K562 (cell line): Measurements from ENCODE around the gene FOXM1. TPM values are rescaled to one million over a fixed set of nuclear protein-coding genes. Genes with fewer than 3 reads are reported as not detected.

ENCODE experiments used
- ATAC-seq: fragments of 200-7000 bp; cut with Tn5 transposase; 3 replicates; pipeline ENCODE4 v1.9.1; 2020; ENCODE audit warnings: moderate library complexity
- BruUV-seq: library from RNA; stranded (reverse); fragments of 400-500 nt; replicated peaks from 2 replicates; lab custom pipeline; 2021; lab: Mats Ljungman, UMichigan
- CTCF ChIA-PET: fragments of 300-600 bp; formaldehyde crosslinking; extraction: SDS; loops from one replicate; lab custom pipeline; 2021; ENCODE audit warnings: low intra/inter-chr PET ratio; lab: Yijun Ruan, JAX
- POLR2A ChIA-PET: fragments of 300-600, 350-650 bp; sonication (Branson Sonifier 250); formaldehyde crosslinking; extraction: SDS; loops from one replicate; lab custom pipeline; 2021; ENCODE audit warnings: antibody characterized with exemption, inconsistent platforms; lab: Yijun Ruan, JAX
- DNase-seq, 4 experiments: peaks; one replicate each; pipeline versions ENCODE4 v3.0.0 to v3.0.0-alpha.2; 2011 to 2018; ENCODE audit warnings: low spot score in 3 of 4, mixed read lengths in 3 of 4; ENCODE audit errors: extremely low read depth in 1 of 4
- FAIRE-seq: peaks from 2 replicates; lab custom pipeline; 2011; peaks lifted over from hg19 to GRCh38; lab: Jason Lieb, UNC
- H2AFZ ChIP-seq: 2 replicates; pipeline ENCODE4 v1.6.0; 2011; ENCODE audit warnings: low read depth, low read length, control low read depth, inconsistent platforms
- H3K27ac ChIP-seq: fragments of 200-600 bp; 3 replicates; pipeline ENCODE4 v1.8.0; 2011; ENCODE audit warnings: low read depth, mild to moderate bottlenecking, control low read depth, inconsistent platforms, low read length, moderate library complexity, mixed read lengths; ENCODE audit errors: extremely low read depth
- H3K27me3 ChIP-seq, 2 experiments: fragments of 300-600 bp in 1 of 2; 2 replicates in 1 of 2; 3 replicates in 1 of 2; pipeline versions ENCODE4 v1.6.0 to v1.8.0; 2011; ENCODE audit warnings: inconsistent platforms in 2 of 2, low read length in 2 of 2, mild to moderate bottlenecking in 1 of 2, mixed read lengths in 1 of 2, moderate library complexity in 1 of 2; ENCODE audit not compliant: control insufficient read depth in 2 of 2, insufficient read depth in 2 of 2
- H3K36me3 ChIP-seq: fragments of 300-600 bp; 3 replicates; pipeline ENCODE4 v1.8.0; 2011; ENCODE audit warnings: mild to moderate bottlenecking, low read length, inconsistent platforms; ENCODE audit not compliant: control insufficient read depth, insufficient read depth
- H3K4me1 ChIP-seq, 2 experiments: fragments of 200-600 bp in 1 of 2; replicated peaks in 1 of 2; 2 replicates in 1 of 2; 3 replicates in 1 of 2; pipeline versions ENCODE4 v1.5.1 to v1.8.0; 2011; ENCODE audit warnings: inconsistent platforms in 2 of 2, low read length in 2 of 2, mild to moderate bottlenecking in 1 of 2, mixed read lengths in 1 of 2, moderate library complexity in 1 of 2; ENCODE audit not compliant: control insufficient read depth in 2 of 2, insufficient read depth in 2 of 2
- H3K4me2 ChIP-seq: 2 replicates; pipeline ENCODE4 v1.6.1; 2011; ENCODE audit warnings: low read length, control low read depth, inconsistent platforms, mixed read lengths; ENCODE audit not compliant: insufficient read depth
- H3K4me3 ChIP-seq: fragments of 200-600 bp; sonication (generic), shearing (Covaris generic); 2 replicates; pipeline ENCODE4 v1.5.1; 2016; ENCODE audit warnings: control low read depth, inconsistent platforms
- H3K79me2 ChIP-seq: fragments of 200-600 bp; 3 replicates; pipeline ENCODE4 v1.8.0; 2011; ENCODE audit warnings: low read length, inconsistent platforms; ENCODE audit not compliant: control insufficient read depth, insufficient read depth
- H3K9ac ChIP-seq, 2 experiments: 2 replicates each; pipeline versions ENCODE4 v1.6.0 to v1.6.1; 2011; ENCODE audit warnings: low read depth in 2 of 2, low read length in 2 of 2, control low read depth in 1 of 2, inconsistent platforms in 1 of 2, mild to moderate bottlenecking in 1 of 2, mixed read lengths in 1 of 2; ENCODE audit not compliant: insufficient read depth in 1 of 2
- H3K9me1 ChIP-seq: one replicate; pipeline ENCODE4 v1.6.0; 2011; ENCODE audit warnings: inconsistent platforms, mild to moderate bottlenecking, low read length, moderate library complexity; ENCODE audit not compliant: control insufficient read depth, insufficient read depth
- H3K9me3 ChIP-seq: replicated peaks from 2 replicates; pipeline ENCODE4 v1.5.1; 2011; ENCODE audit warnings: low read depth, low read length, inconsistent platforms; ENCODE audit not compliant: control insufficient read depth, insufficient read depth
- H4K20me1 ChIP-seq: replicated peaks from 2 replicates; pipeline ENCODE4 v1.6.1; 2011; ENCODE audit warnings: low read length, inconsistent platforms, mixed read lengths; ENCODE audit not compliant: control insufficient read depth, insufficient read depth
- HMBOX1 ChIP-seq: sonication (generic); IDR thresholded peaks from 2 replicates; pipeline ENCODE4 v1.6.1; 2016
- PURB ChIP-seq: sonication (generic); formaldehyde crosslinking; IDR thresholded peaks from 2 replicates; pipeline ENCODE4 v1.9.0; 2021; ENCODE audit warnings: low read depth, mild to moderate bottlenecking, missing genetic modification reagents
- SMAD3 ChIP-seq: fragments of 450-650 bp; formaldehyde crosslinking; conservative IDR thresholded peaks from 2 replicates; pipeline ENCODE4 v1.4.0; 2020; ENCODE audit warnings: mild to moderate bottlenecking
- SMC3 ChIP-seq: conservative IDR thresholded peaks from 2 replicates; pipeline ENCODE4 v1.6.1; 2011; ENCODE audit warnings: low read depth, low read length, improper control_type of control experiment; ENCODE audit not compliant: insufficient read depth
- ZBTB40 ChIP-seq, 2 experiments: fragments of 450-650 bp in 1 of 2; sonication (generic) in 1 of 2; formaldehyde crosslinking in 1 of 2; IDR thresholded peaks; 2 replicates each; pipeline versions ENCODE4 v1.7.1 to v1.9.0; 2016 to 2022; ENCODE audit warnings: inconsistent platforms in 1 of 2, mild to moderate bottlenecking in 1 of 2, missing genetic modification reagents in 1 of 2
- WGBS: fragments of 100-300 bp; shearing (Covaris generic); methylation state at CpG from one replicate; pipeline ENCODE4 v1.1.6; 2016; ENCODE audit warnings: low coverage, mixed read lengths; ENCODE audit not compliant: insufficient coverage; ENCODE audit errors: missing lambda C conversion rate; 5-methylcytosine and 5-hydroxymethylcytosine counted together
- in situ Hi-C: fragments of 300-500 bp; cut with MboI; formaldehyde crosslinking; loops from 4 replicates; pipeline ENCODE4 v1.15.0; 2018; ENCODE audit warnings: inconsistent platforms, mixed read lengths
- intact Hi-C: fragments of 100-400 bp; cut with micrococcal nuclease; formaldehyde crosslinking; loops from 2 replicates; pipeline ENCODE4 v1.14.2; 2022
- polyA plus RNA-seq, 8 experiments: library from polyadenylated mRNA; depleted of rRNA in 4 of 8; stranded (reverse) in 5 of 8; unstranded in 3 of 8; fragments of >200 nt; fragmentation: Nextera tagmentation in 2 of 8; fragmentation: Illumina TruSeq in 1 of 8; extraction: Ambion mirVana in 2 of 8; extraction: Trizol in 1 of 8; gene quantifications; 2 replicates each; pipeline versions ENCODE4 v1.2.1 to v1.2.3, GENCODE V29; 2011 to 2014; ENCODE audit warnings: inconsistent platforms in 1 of 8, missing spikeins in 1 of 8
- total RNA-seq, 7 experiments: library from RNA; depleted of rRNA in 6 of 7; stranded (reverse); fragments of >200 nt in 6 of 7; fragmentation: Illumina TruSeq in 2 of 7; extraction: Trizol in 2 of 7; gene quantifications; 2 replicates each; pipeline versions ENCODE4 v1.2.1 to v1.2.3, GENCODE V29; 2011 to 2021; ENCODE audit warnings: low replicate concordance in 1 of 7

Gene FOXM1
- total and polyA plus RNA-seq, 9 of the 15 experiments (the other 6 are each of a cell fraction or from before 2014, with no cell fraction given): 8.9 to 46.9 (median 17.2) TPM

DNA sequence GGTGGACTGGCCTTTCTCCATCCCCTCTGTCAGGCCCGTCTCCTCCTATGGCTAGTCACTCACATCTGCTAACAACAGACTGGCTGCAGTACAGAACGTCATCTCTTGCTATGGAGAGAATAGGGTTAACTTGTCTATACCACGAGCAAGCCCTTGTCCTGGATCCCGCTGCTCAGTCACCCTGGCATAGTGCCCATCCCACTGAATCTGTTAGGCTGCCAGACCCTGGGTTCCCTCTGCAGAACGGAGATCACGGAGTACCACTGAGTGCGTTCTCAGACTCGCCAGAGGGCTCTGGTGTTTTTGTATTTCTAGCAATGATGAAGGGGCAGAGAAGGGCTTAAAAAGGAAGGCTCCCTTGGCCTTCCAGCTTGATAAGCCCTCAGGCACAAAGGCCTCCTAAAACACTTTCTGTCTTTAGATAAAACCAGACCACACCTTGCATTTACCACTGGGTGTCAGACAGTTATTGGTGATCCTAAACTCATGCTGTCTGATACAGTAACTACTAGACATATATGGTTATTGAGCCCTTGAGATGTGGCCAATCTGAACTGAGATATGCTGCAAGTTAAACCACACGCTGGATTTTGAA, 35.8 kb downstream of the FOXM1 start:
- Histone ChIP-seq H3K27me3 (no peaks in the 10 kb centered on the region), H2AFZ (no peak overlapping the region), H3K79me2 (no peaks in the 10 kb centered on the region), H3K27ac (no peak overlapping the region), H3K36me3 (no peaks in the 10 kb centered on the region), H3K9me1 (no peaks in the 10 kb centered on the region), H3K4me1 (peaks cover 5 to 6% of the 10 kb centered on the region in 2 experiments; a peak in 4 of 5 replicates), H3K4me2 (no peak overlapping the region), H3K4me3 (no peak overlapping the region), H4K20me1 (no peaks in the 10 kb centered on the region), H3K9ac (no peak overlapping the region), H3K9me3 (no peaks in the 10 kb centered on the region)
- FAIRE-seq: no peak
- CTCF ChIA-PET: no interaction called here
- no TSS peak for BruUV-seq
- in situ Hi-C loops (loop anchor here (5.0 kb wide), 1 partner anchor 196 kb away; no protein-coding TSS in a partner anchor), intact Hi-C loops (no loop called here)
- DNase-seq: peak in 1 of 4 experiments; percentile 9
- no peak for ATAC-seq
- POLR2A ChIA-PET: no interaction called here
- WGBS: 61% methylated on average over 9 of the region's 9 CpGs
- TF ChIP-seq ZBTB40 (IDR thresholded peaks at IDR 0.05) (no peak), ZBTB40 (CRISPR knock-in tag; IDR thresholded peaks at IDR 0.05) (no peak), HMBOX1 (0 out of 2 replicates have a peak, but pooled peaks have one; percentile 17), PURB (CRISPR knock-in tag) (no peak), SMAD3 (CRISPR knock-in tag) (no peak), SMC3 (no peak)
